GM15510 (cell line): ENCODE measurements around the gene RGS6.

Experiments
- POLR2A ChIP-seq: IDR thresholded peaks from 3 replicates; pipeline ENCODE4 v1.6.1; 2011; ENCODE audit warnings: borderline replicate concordance; ENCODE audit not compliant: insufficient read length; ENCODE audit errors: extremely low read depth

The RGS6 gene

GRCh38 chr14:72595152-72595862 is 663.1 kb downstream of the RGS6 start:
- no peak for TF ChIP-seq POLR2A

GRCh38 chr14:72597252-72598233 is 665.3 kb downstream of the RGS6 start:
- no peak for TF ChIP-seq POLR2A

DNA sequence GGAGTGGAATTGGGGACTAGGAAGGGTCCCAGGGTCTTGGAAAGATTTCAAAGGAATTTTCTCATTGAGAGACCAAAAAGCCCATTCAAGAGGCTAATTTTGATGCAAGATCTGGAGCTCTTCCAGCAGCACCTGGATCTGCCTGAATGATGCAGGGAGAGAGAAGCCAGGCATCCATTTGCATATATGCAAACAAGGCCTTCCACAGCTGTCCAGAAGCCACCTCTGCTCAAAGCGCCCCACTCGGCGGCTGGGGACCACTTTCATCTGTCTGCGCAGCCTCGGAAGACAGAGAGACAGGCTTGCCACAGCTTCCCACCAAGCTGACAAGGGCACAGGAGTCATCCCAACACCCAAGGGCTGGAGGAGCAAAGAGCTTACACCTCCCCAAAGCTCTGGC is 666.1 kb downstream of the RGS6 start:
- TF ChIP-seq POLR2A = no peak

GRCh38 chr14:72599579-72600470 is 667.6 kb downstream of the RGS6 start:
- TF ChIP-seq POLR2A = no peak

- TF ChIP-seq POLR2A = no peak
These were observed 668.5 kb downstream of the RGS6 start for GRCh38 chr14:72600551-72601330.

GRCh38 chr14:72603639-72604038 is 671.4 kb downstream of the RGS6 start:
- no peak for TF ChIP-seq POLR2A

GRCh38 chr14:72604133-72604532 is 671.9 kb downstream of the RGS6 start:
- TF ChIP-seq POLR2A = no peak

- no peak for TF ChIP-seq POLR2A
These were observed 673.1 kb downstream of the RGS6 start for GRCh38 chr14:72605096-72605920.

GRCh38 chr14:72605921-72606220 is 673.6 kb downstream of the RGS6 start:
- TF ChIP-seq POLR2A = no peak

DNA sequence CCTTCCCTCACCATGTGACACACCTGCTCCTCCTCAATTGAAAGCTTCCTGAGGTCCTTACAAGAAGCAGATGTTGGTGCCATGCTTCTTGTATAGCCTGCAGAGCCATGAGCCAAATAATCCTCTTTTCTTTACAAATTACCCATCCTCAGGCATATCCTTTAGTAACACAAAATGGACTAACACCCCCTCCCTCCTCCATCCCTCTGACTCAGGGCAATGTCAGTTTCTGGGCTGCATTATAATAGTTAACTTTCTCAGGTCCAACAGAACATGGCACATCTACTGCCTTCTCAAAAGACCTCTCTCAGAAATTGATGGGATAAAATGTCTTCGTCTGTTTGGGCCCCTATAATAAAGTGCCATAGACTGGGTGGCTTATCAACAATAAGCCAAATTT is 674.6 kb downstream of the RGS6 start:
- no peak for TF ChIP-seq POLR2A

- TF ChIP-seq POLR2A = no peak
These were observed 675.3 kb downstream of the RGS6 start for GRCh38 chr14:72607386-72608130.

GRCh38 chr14:72608391-72609204 is 676.4 kb downstream of the RGS6 start:
- TF ChIP-seq POLR2A = no peak
